Stimulated activated naive CD8-positive, alpha-beta T cell treated with anti-CD3 and anti-CD28 coated beads, Interleukin-15, Interleukin-2, amounts not matched to agents 100 ng/mL and 50 ng/mL, for 24 hours (primary cell): Measurements from ENCODE around the gene ZNF821.
A peak's percentile ranks its signal among the peaks of the same experiment; 100 is the strongest.
"Not testable (repeated sequence)": the region's sequence is repeated elsewhere in the genome, so short reads cannot be mapped to it uniquely, and the experiment has no call there.

Experiments used
- H3K27ac Mint-ChIP-seq: one replicate; pipeline ENCODE4 v1.8.0; 2021; ENCODE audit warnings: mild to moderate bottlenecking, mixed read lengths
- H3K27me3 Mint-ChIP-seq: one replicate; pipeline ENCODE4 v1.8.0; 2021; ENCODE audit warnings: mixed read lengths
- H3K36me3 Mint-ChIP-seq: one replicate; pipeline ENCODE4 v1.8.0; 2021; ENCODE audit warnings: low read depth, mixed read lengths
- H3K4me1 Mint-ChIP-seq: one replicate; pipeline ENCODE4 v1.8.0; 2021; ENCODE audit warnings: low read depth, mixed read lengths
- H3K4me3 Mint-ChIP-seq: one replicate; pipeline ENCODE4 v1.8.0; 2021; ENCODE audit warnings: mild to moderate bottlenecking, mixed read lengths
- H3K9me3 Mint-ChIP-seq: one replicate; pipeline ENCODE4 v1.8.0; 2021; ENCODE audit warnings: mixed read lengths

ZNF821 gene

DNA sequence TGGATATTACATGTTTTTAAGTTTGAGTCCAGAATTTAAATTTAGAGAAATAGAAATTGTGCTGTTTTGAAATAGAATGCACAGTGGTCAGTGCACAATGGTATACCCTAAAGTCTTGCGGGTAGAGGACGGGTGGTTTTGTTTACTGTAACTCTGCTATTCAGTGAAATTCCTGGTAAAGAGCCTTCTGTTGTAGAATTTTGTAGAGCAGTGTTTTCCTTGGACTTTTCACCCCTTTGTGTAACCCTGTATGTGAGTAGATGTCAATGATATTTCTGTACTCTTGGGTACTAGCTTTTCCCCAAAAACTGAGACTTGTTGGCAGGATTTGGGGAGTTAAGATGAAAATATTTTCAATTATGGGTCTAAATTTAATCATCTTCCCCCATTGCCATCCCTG lies 30.8 kb upstream of the ZNF821 start:
- Mint-ChIP-seq H3K4me3 (no peak overlapping the region), H3K4me1 (peaks cover 66% of the 10 kb centered on the region), H3K27me3 (no peaks in the 10 kb centered on the region), H3K36me3 (peaks cover 78% of the 10 kb centered on the region), H3K9me3 (no peaks in the 10 kb centered on the region), H3K27ac (no peak overlapping the region)

DNA sequence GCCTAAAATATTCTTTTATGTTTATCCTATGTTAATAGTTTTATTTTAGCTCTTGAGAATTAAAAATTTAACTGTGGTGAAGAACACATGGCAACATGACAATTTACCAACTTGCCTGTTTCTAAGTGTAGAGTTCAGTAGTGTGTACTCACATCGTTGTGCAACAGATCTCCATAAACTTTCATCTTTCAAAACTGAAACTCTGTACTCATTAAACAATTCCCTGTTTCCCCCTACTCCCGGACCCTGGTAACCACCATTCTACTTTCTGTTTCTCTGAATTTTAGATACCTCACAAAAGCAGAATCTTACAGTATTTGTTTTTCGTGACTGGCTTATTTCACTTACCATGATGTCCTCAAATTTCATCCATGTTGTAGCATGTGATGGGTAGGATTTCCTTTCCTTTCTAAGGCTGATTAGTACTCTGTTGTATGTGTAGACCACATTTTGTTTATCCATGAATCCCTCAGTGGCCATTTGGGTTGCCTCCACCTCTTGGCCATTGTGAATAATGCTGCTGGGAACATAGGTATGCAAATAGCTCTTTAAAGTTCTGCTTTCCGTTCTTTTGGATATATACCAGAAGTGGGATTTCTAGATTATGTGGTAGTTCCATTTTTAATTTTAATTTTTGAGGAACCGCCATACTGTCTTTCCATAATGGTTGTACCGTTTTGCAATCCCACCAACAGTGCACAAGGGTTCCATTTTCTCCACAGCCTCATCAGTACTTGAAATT lies 28.7 kb upstream of the ZNF821 start:
- Mint-ChIP-seq H3K27ac (peak overlapping the region; percentile 16), H3K4me1 (peaks cover 80% of the 10 kb centered on the region), H3K4me3 (no peak overlapping the region), H3K9me3 (no peaks in the 10 kb centered on the region), H3K27me3 (no peaks in the 10 kb centered on the region), H3K36me3 (peaks cover 69% of the 10 kb centered on the region)

DNA sequence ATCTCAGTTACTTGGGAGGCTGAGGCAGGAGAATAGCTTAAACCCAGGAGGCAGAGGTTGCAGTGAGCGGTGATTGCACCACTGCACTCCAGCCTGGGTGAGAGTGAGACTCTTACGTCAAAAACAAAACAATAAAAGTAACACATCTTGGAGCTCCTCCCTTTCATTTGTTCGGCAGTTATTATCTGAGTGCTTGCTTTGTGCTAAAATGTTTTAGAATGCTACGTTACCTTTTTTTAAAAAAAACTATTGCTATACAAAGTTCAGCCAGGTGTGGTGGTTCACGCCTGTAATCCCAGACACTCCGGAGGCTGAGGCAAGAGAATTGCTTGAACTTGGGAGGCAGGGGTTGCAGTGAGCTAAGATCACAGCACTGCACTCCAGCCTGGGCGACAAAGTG lies 27.1 kb upstream of the ZNF821 start:
- H3K4me1 Mint-ChIP-seq = peaks cover 85% of the 10 kb centered on the region
- no peaks in the 10 kb centered on the region for H3K27me3 Mint-ChIP-seq
- peaks cover 63% of the 10 kb centered on the region for H3K36me3 Mint-ChIP-seq
- no peak overlapping the region for H3K4me3 Mint-ChIP-seq
- no peaks in the 10 kb centered on the region for H3K9me3 Mint-ChIP-seq
- no peak overlapping the region for H3K27ac Mint-ChIP-seq

DNA sequence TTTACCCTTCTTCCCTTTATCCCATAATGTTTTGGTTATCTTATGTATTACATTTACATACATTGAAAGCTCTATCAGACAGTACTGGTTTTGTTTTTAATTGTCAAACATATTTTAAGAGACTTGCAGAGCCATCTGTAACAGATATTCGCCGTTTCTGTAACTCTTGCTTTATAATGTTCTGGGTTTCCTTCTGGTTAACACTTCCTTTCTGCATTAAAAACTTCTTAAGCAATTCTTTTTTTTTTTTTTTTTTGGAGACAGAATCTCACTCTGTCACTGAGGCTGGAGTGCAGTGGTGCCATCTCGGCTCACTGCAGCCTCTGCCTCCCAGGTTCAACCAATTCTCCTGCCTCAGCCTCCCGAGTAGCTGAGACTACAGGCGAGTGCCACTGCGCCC lies 21.8 kb upstream of the ZNF821 start:
- Mint-ChIP-seq H3K27ac (peak overlapping the region; percentile 32), H3K36me3 (peaks cover 51% of the 10 kb centered on the region), H3K4me1 (peaks cover 78% of the 10 kb centered on the region)
- H3K27me3 Mint-ChIP-seq, H3K4me3 Mint-ChIP-seq, H3K9me3 Mint-ChIP-seq: not testable (repeated sequence)

DNA sequence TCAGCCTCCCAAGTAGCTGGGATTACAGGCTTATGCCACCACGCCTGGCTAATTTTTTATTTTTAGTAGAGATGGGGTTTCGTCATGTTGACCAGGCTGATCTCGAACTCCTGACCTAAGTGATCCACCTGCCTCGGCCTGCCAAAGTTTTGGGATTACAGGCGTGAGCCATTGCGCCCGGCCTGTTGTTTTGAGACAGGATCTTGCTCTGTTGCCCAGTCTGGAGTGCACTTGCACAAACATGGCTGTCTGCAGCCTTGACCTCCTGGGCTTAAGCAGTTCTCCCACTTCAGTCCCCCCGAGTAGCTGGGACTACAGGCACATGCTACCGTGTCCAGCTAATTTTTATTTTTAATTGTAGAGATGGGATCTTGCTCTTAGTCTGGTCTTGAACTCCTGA lies 20.3 kb upstream of the ZNF821 start:
- H3K27ac Mint-ChIP-seq = peak overlapping the region; percentile 68
- H3K9me3 Mint-ChIP-seq = no peaks in the 10 kb centered on the region
- no peaks in the 10 kb centered on the region for H3K27me3 Mint-ChIP-seq
- H3K36me3 Mint-ChIP-seq = peaks cover 42% of the 10 kb centered on the region
- peaks cover 80% of the 10 kb centered on the region for H3K4me1 Mint-ChIP-seq
- no peak overlapping the region for H3K4me3 Mint-ChIP-seq

DNA sequence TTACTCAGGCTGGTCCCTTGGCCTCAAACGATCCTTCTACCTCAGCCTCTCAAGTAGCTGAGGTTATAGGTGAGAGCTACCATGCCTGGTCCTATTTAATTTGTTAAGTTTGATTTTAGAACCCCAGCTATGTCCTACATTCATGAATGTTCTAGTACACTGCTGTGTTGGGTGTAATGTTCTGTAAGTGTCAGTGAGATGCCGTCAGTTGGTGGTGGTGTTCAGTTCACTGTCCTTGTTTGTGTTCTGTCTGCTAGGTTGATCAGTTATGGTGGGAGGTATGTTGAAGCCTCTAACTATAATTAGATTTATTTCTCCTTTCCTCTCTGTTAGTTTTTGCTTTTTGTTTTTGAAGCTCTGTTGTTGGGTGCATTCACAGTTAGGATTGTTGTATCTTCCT lies 19.6 kb upstream of the ZNF821 start:
- Mint-ChIP-seq H3K27ac (peak overlapping the region; percentile 68), H3K27me3 (no peaks in the 10 kb centered on the region), H3K4me1 (peaks cover 78% of the 10 kb centered on the region), H3K36me3 (peaks cover 41% of the 10 kb centered on the region), H3K4me3 (no peak overlapping the region), H3K9me3 (no peaks in the 10 kb centered on the region)

DNA sequence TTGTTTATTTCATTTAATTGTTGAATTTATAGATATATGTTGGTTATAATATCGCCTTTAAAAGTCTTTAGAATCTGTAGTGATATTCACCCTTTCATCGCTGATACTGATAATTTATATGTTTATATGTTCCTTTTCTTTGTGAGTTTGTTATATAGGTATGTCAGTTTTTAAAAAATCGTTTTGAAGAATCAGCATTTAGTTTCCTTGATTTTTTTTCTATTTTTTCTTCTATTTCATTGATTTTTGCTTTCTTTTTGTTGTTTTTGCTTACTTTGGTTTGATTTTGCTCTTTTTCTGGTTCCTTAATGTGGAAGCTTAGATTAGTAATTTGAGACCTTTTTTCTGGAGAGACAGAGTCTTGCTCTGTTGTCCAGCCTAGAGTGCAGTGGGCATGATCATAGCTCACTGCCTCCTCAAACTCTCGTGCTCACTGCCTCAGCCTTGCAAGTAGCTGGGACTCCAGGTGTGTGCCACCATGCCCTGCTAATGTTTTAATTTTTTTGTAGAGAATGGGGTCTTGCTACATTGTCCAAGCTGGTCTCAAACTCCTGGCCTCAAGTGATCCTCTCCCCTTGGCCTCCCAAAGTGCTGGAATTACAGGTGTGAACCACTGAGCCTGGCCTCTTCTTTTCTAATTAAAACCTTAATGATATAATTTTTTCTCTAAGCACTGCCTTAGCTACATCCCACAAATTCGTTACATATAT lies 18.8 kb upstream of the ZNF821 start:
- Mint-ChIP-seq H3K36me3 (peaks cover 39% of the 10 kb centered on the region), H3K27ac (peak overlapping the region; percentile 21), H3K4me1 (peaks cover 79% of the 10 kb centered on the region), H3K27me3 (no peaks in the 10 kb centered on the region), H3K4me3 (no peak overlapping the region), H3K9me3 (no peaks in the 10 kb centered on the region)

DNA sequence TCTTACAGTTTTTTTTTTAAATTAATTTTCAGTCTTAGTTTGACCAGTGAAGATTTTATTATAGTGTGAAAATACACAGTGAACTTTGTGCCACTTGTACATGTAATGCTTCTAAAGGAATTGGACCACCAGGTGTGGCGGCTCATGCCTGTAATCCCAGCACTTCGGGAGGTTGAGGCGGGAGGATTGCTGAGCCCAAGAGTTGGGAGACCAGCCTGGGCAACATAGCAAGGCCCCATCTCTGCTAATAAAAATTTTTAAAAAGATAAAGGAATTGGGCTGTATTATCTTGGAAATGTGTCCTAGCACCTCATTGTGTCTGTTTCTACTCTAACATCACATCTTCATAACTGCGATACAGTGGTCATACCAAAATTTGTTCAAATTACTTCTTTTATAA lies 15.2 kb upstream of the ZNF821 start:
- Mint-ChIP-seq H3K4me1 (peaks cover 65% of the 10 kb centered on the region), H3K27me3 (no peaks in the 10 kb centered on the region), H3K27ac (no peak overlapping the region), H3K36me3 (peaks cover 23% of the 10 kb centered on the region), H3K4me3 (no peak overlapping the region), H3K9me3 (no peaks in the 10 kb centered on the region)

DNA sequence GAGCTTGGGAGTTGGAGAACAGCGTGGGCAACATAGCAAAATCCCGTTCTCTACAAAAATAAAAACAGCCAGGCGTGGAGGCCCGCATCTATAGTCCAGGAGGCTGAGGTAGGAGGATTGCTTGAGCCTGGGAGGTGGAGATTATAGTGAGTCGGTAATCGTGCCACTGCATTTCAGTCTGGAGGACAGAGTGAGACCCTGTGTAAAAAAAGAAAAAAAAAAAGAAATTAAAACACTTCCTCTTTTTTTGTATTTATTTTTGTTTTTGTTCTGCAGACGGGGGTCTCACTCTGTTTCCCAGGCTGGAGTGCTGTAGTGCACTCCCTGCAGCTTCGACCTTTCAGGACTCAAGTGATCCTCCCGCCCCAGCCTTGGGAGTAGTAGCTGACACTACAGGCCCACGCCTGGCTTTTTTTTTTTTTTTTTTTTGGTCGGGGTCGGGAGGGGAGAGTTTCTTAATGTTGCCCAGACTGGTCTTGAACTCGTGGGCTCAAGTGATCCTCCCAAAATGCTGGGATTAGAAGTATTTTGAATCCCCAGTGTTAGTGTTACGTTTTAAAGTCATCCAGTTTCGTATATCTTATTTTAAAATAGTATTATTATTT lies 12.9 kb upstream of the ZNF821 start:
- Mint-ChIP-seq H3K36me3 (peaks cover 11% of the 10 kb centered on the region), H3K9me3 (no peaks in the 10 kb centered on the region), H3K4me1 (peaks cover 53% of the 10 kb centered on the region)

DNA sequence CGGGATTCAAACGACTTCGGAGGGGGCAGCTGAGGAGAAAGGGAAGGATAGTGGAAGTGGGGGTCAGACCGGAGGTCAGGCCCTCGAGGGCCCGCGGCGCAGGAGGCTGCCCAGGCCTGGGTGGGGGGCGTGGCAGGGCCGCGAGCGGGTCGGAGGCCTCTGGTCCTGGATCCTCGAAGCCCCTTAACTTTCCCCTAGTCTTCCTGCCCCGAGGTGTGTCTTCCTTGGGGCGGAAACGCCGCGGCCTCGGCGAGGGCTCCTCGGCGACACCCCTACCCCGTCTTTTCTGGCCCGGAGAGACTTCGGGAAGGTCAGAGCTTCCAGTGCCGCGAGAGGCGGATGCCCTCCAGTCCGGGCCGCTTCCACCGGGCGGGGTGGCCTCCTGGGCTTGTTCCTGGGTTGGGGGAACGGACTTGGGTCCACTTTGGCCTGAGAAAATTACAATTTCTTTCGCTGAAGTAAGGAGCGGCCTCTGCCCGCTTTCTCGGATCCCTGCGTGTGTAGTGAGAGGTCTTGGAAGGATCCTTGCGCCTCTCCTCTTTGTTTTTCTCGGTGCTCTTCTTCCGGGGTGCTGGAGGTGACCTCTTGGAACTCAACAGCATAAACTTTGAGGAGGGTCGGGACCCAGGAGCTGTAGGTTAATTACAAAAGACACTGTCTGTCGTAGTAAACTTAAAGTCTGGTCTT lies 11.8 kb upstream of the ZNF821 start:
- H3K4me1 Mint-ChIP-seq = peaks cover 45% of the 10 kb centered on the region

More for the DNA sequence above, 12.9 kb upstream of the ZNF821 start:
- H3K27me3 Mint-ChIP-seq = no peaks in the 10 kb centered on the region
- H3K4me3 Mint-ChIP-seq = peak overlapping the region; percentile 99
- H3K27ac Mint-ChIP-seq = peak overlapping the region; percentile 74

DNA sequence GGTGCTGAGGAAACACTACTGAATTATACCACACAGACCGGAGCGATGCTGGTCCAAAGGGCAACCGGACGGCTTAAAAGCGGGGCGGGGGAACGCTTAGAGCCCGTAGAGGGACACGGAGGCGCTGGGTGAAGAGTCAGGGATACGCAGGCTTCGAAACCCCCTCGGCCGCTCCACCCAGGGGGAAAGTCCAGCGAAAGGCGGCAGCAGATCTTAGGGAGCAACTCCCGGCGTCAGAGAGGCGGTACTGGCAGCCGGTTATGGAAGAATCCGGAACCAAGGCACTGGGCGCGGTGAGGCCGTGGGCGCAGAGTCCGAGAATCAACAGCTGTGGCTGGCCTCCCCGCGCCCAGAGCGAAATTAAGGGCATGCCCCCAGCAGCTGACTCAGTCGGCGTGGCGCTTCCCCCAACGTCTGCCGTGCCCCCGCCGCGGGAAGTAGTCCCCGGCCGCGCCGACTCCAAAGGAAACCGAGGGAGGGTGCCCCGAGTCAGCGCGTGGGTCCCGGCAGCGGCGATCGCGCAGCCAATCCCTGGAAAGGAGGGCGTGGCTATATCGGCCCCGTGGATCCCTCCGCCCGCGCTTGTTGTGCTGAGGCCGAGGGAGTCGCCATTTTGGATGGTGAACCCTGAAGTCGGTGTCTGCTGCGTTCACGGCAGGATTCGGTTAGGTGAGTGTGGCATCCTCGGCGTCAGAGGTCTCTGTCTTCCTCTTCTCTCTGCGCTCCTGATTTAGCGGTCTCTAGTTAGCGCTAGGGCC lies 11.1 kb upstream of the ZNF821 start, which contains the start of gene IST1:
Gene IST1 (plus strand): TSS at position 611 of the 758 bp plus-strand sequence. CDS start 20,110 bp downstream, outside the sequence.
- Mint-ChIP-seq H3K4me3 (peak within 1 kb of the TSS; percentile 99), H3K36me3 (peaks cover 11% of the 10 kb centered on the region)

More for the DNA sequence above, 11.8 kb upstream of the ZNF821 start:
- no peaks in the 10 kb centered on the region for H3K27me3 Mint-ChIP-seq
- peak overlapping the region; percentile 98 for H3K27ac Mint-ChIP-seq
- H3K4me3 Mint-ChIP-seq = peak overlapping the region; percentile 99
- H3K36me3 Mint-ChIP-seq = peaks cover 11% of the 10 kb centered on the region
- no peaks in the 10 kb centered on the region for H3K9me3 Mint-ChIP-seq

DNA sequence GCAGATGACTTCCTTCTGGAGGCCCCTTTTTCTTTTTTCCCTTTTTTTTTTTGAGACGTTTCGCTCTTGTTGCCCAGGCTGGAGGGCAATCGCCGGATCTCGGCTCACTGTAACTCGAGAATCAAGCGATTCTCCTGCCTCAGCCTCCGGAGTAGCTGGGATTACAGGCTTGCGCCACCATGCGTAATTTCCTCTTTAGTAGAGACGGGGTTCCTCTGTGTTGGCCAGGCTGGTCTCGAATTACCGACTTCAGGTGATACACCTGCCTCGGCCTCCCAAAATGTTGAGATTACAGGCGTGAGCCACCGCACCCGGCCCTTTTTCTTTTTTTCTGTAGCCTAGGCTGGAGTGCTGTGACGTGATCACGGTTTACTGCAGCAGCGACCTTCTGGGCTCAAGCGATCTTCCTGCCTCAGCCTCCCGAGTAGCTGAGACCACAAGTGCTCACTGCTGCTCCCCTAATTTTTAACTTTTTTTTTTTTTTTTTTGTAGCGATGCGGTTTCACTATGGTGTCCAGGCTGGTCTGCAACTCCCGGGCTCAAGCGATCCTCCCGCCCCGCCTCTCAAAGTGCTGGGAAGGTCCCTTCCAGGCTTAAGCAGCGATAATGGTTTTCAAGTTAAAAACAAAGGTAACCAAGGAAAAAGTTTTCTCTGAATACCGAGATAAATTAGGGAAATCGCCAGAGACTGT lies 10.4 kb upstream of the ZNF821 start:
- Mint-ChIP-seq H3K4me1 (peaks cover 33% of the 10 kb centered on the region), H3K36me3 (peaks cover 11% of the 10 kb centered on the region), H3K9me3 (no peaks in the 10 kb centered on the region), H3K27me3 (no peaks in the 10 kb centered on the region), H3K4me3 (peak overlapping the region; percentile 99), H3K27ac (peak overlapping the region; percentile 98)

More for the DNA sequence above, 11.1 kb upstream of the ZNF821 start, which contains the start of gene IST1:
- H3K9me3 Mint-ChIP-seq = no peaks in the 10 kb centered on the region
- H3K27ac Mint-ChIP-seq = peak within 1 kb of the TSS; percentile 98
- no peaks in the 10 kb centered on the region for H3K27me3 Mint-ChIP-seq
- H3K4me1 Mint-ChIP-seq = peaks cover 38% of the 10 kb centered on the region

DNA sequence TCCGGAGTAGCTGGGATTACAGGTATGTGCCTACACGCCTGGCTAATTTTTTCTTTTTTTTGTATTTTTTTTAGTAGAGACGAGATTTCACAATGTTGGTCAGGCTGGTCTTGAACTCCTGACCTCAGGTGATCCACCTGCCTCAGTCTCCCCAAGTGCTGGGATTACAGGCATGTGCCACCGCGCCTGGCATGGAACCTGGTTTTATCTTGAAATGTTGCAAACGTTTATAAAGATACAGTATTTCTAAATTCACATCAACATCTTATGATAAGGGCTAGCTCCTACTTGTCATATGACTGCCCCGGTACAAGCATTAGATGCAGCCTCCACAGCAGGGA lies 9.9 kb upstream of the ZNF821 start:
- Mint-ChIP-seq H3K4me1 (peaks cover 28% of the 10 kb centered on the region), H3K27ac (peak overlapping the region; percentile 98), H3K9me3 (no peaks in the 10 kb centered on the region), H3K4me3 (peak overlapping the region; percentile 99), H3K27me3 (no peaks in the 10 kb centered on the region), H3K36me3 (peaks cover 8% of the 10 kb centered on the region)

DNA sequence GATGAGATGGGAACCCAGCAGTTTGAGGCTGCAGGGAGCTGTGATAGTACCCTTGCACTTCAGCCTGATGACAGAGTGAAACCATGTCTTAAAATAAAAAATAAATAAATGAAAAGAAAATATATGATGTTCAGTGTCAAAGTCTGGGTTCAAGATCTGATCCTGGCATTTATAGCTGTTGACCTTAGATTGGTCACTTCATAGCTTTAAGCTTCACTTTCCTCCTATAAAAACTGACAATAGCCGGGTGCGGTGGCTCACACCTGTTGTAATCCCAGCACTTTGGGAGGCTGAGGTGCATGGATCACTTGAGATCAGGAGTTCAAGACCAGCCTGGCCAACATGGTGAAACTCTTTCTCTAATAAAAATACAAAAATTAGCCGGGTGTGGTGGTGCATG lies 5.2 kb upstream of the ZNF821 start:
- H3K9me3 Mint-ChIP-seq = no peaks in the 10 kb centered on the region
- peaks cover 11% of the 10 kb centered on the region for H3K27me3 Mint-ChIP-seq
- no peaks in the 10 kb centered on the region for H3K36me3 Mint-ChIP-seq
- H3K4me1 Mint-ChIP-seq = peaks cover 17% of the 10 kb centered on the region
- no peak overlapping the region for H3K27ac Mint-ChIP-seq
- H3K4me3 Mint-ChIP-seq = no peak overlapping the region
